IMR-90 (cell line): ENCODE results near the gene DEPDC1.

Experiments used
- BHLHE40 ChIP-seq: fragments of 150-350 bp; IDR thresholded peaks from 2 replicates; pipeline ENCODE4 v1.6.1; 2016; ENCODE audit warnings: mild to moderate bottlenecking, low read depth, low read length
- CTCF ChIP-seq: conservative IDR thresholded peaks from 2 replicates; pipeline ENCODE4 v1.5.1; 2012; ENCODE audit warnings: mild to moderate bottlenecking, low read depth, low read length, improper control_type of control experiment
- MXI1 ChIP-seq: IDR thresholded peaks from 2 replicates; pipeline ENCODE4 v1.6.1; 2012; ENCODE audit warnings: low read depth, mild to moderate bottlenecking, low read length, moderate library complexity, borderline replicate concordance
- NFE2L2 ChIP-seq: fragments of 150-350 bp; IDR thresholded peaks from 2 replicates; pipeline ENCODE4 v1.6.1; 2016; ENCODE audit warnings: low read depth, mild to moderate bottlenecking, low read length
- POLR2A ChIP-seq: IDR thresholded peaks from 2 replicates; pipeline ENCODE4 v1.6.1; 2012; ENCODE audit warnings: mild to moderate bottlenecking, low read depth, low read length
- RAD21 ChIP-seq: IDR thresholded peaks from 2 replicates; pipeline ENCODE4 v1.6.1; 2012; ENCODE audit warnings: low read length, improper control_type of control experiment
- RCOR1 ChIP-seq: IDR thresholded peaks from 2 replicates; pipeline ENCODE4 v1.6.1; 2012; ENCODE audit warnings: mild to moderate bottlenecking, low read length, improper control_type of control experiment; ENCODE audit not compliant: insufficient replicate concordance
- RFX5 ChIP-seq: IDR thresholded peaks from 2 replicates; pipeline ENCODE4 v1.8.0; 2012; ENCODE audit warnings: low read depth, mild to moderate bottlenecking, low read length, moderate library complexity
- SMC3 ChIP-seq: fragments of 150-350 bp; IDR thresholded peaks from 2 replicates; pipeline ENCODE4 v1.6.1; 2016; ENCODE audit warnings: low read depth, mild to moderate bottlenecking, antibody characterized with exemption, low read length, moderate library complexity
- USF2 ChIP-seq: fragments of 150-350 bp; IDR thresholded peaks from 2 replicates; pipeline ENCODE4 v1.6.1; 2017; ENCODE audit warnings: mild to moderate bottlenecking, antibody characterized with exemption, low read length, low read depth

- TF ChIP-seq RCOR1 (no peak), CTCF (no peak), BHLHE40 (no peak), SMC3 (no peak), RAD21 (no peak), POLR2A (no peak), USF2 (peak; percentile 36; the same call in 1 of the 2 replicates), RFX5 (no peak), MXI1 (no peak), NFE2L2 (no peak)
These were observed 9.5 kb upstream of the DEPDC1 start for GRCh38 chr1:68506386-68506785.
